ENCODE results near the gene ZDHHC18.

DNA sequence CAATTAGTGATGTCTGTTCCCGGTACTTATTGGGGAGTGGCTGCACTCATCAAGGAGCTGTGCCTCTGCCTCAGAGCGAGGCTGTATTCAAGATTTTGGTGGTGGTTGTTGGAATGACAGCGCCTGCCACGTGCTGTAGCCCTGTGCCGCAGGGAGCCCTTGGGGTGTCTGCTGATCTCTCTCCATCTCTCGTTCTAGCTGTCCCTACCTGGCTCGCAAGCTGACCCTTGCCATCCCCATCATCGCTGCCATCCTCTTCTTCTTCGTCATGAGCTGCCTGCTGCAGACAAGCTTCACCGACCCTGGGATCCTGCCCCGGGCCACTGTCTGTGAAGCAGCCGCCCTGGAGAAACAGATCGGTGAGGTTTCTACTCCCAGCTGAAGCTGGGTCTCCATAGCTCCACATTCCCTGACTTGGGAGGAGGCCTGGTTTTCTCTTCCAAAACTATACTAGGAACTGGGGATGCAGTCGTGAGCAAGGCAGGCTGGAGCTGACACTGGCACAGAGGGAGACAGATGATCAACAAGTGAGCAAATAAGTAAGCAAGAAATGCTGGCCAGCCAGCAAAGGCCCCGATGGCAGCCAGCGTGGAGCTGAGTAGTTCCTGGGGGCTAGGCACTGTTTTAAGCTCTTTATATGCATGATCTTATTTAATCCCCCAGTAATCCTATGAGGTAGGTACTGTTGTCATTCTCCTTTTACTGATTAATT lies 5.9 kb downstream of the ZDHHC18 start:
- no peak for TF ChIP-seq GATA2 (IDR thresholded peaks at IDR 0.05; ENCODE audit: low read depth, low read length)
- no peak for TF ChIP-seq GATA3 (IDR thresholded peaks at IDR 0.05; ENCODE audit: low read depth, low read length)
